ENCODE data around the gene MLF2. TPM values are rescaled to one million over a fixed set of nuclear protein-coding genes. Genes with fewer than 3 reads are reported as not detected.

The MLF2 gene
- total RNA-seq, 4 donors from 2014 or later = 127 to 150 (median 129) TPM

DNA sequence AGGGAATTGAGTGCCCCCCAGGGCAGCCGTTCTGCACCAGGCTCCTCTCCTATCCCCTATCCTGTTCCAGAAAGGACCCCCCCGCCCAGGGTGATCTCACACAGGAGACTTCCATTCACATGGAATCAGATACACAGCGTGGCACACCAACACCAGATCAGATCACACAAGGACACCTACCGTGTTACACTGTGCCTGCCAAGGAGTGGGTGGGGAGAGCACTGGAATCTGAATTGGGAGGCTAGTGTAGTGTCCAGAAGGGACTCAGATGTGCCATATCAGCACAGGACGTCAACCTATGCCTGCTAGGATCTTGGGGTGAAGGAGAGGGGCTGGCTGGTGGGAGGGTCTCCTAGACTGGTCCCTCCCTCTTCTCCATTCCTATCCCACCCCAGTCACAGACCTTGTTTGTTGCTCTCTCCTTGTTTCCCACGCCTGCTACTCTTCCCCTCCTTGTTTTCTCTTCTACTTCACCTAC is 15.5 kb upstream of the MLF2 start:
- ATAC-seq (ENCODE audit: low FRiP score) (no peak), DNase-seq (ENCODE audit: low spot score) (no peak)
- no peak for TF ChIP-seq CTCF (IDR thresholded peaks at IDR 0.05)

- ATAC-seq (ENCODE audit: low FRiP score) (no peak), DNase-seq (ENCODE audit: low spot score) (no peak)
- no peak for TF ChIP-seq CTCF (IDR thresholded peaks at IDR 0.05)
These were observed 14.7 kb upstream of the MLF2 start for GRCh38 chr12:6767353-6768319.

GRCh38 chr12:6766651-6767349 is 13.9 kb upstream of the MLF2 start:
- no peak for TF ChIP-seq CTCF (IDR thresholded peaks at IDR 0.05)
- ATAC-seq (ENCODE audit: low FRiP score) (peak; percentile 62), DNase-seq (ENCODE audit: low spot score) (no peak)

DNA sequence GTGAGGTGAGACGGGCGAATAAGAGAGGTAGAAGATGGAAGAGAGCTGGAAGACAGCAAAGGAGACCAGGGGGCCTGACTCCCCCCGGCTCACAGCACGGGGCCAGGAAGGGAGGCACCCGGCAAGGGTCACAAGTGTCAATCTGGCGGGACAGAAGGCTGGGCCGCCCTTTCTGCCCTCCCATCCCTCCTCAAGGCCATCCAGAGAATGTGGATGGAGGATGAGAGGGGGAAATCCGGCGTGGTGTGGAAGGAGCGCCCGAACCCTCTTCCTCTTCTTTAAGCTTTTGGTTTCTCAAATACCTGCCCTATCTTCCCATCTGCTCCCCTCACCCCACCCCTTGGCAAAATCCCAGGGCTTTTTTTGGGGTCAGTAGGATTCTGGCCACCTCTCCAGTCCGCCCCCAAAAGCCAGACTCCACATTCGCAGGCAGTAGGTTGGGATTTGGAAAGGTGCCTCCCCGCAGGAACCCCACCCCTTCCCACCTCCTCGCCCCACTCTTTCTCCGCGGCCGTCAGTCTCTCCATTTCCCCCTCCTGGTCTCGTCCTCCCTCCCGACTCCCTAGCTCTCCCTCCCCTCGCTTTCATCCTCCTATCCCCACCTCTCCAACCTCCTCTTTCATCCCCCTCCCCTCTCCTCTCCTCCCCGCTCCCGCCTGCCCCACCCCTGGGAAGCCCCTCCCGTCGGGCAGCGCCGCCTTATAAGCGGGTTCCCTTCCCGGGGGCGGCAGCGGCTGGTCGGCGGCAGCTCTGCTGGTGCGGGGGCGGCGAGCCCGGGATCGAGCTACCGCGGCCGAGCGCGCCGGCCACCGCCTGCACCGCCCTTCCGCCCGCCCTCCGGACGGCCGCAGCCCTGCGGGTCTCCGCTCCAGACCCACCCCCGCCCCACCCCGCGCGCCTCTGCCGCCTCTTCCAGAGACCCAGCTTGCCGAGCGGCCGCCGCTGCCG is 13.0 kb upstream of the MLF2 start, which contains the start of gene PTMS:
Gene PTMS (plus strand): TSS at position 730 of the 948 bp plus-strand sequence. CDS start 343 bp downstream, outside the sequence.
- no peak for TF ChIP-seq CTCF (IDR thresholded peaks at IDR 0.05)
- DNase-seq (ENCODE audit: low spot score) = no peak
- peak; percentile 73 for ATAC-seq (ENCODE audit: low FRiP score)

GRCh38 chr12:6765048-6765633 is 12.2 kb upstream of the MLF2 start:
- TF ChIP-seq CTCF (IDR thresholded peaks at IDR 0.05) = no peak
- no peak for ATAC-seq (ENCODE audit: low FRiP score)
- no peak for DNase-seq (ENCODE audit: low spot score)

Measured in omental fat pad (tissue), 4 donors.